Ovary (tissue), 9 donors: ENCODE results near the gene LAX1. TPM values are rescaled to one million over a fixed set of nuclear protein-coding genes. Genes with fewer than 3 reads are reported as not detected.

ENCODE experiments used
- DNase-seq, 5 donors: peaks; one replicate each; pipeline ENCODE4 v3.0.0-alpha.2; 2019 to 2020
- H3K27ac ChIP-seq, 2 donors: fragments of 200-600 bp; one replicate each; pipeline versions ENCODE4 v1.5.1 to v1.8.0; 2019 to 2022
- H3K27me3 ChIP-seq: fragments of 200-600 bp; one replicate; pipeline ENCODE4 v1.8.0; 2022
- H3K36me3 ChIP-seq: fragments of 200-600 bp; sonication (generic); one replicate; pipeline ENCODE4 v1.5.1; 2019
- H3K4me1 ChIP-seq: one replicate; pipeline ENCODE4 v1.8.1; 2013; ENCODE audit warnings: mild to moderate bottlenecking, moderate library complexity; ENCODE audit not compliant: insufficient read depth
- H3K4me3 ChIP-seq: fragments of 200-600 bp; sonication (generic); one replicate; pipeline ENCODE4 v1.5.1; 2017
- H3K9me3 ChIP-seq, 2 donors: fragments of 200-600 bp in 1 of 2; sonication (generic) in 1 of 2; one replicate each; pipeline versions ENCODE4 v1.5.1 to v1.8.1; 2013 to 2019; ENCODE audit warnings: mild to moderate bottlenecking in 1 of 2, moderate library complexity in 1 of 2
- EP300 ChIP-seq: sonication (generic); formaldehyde crosslinking; IDR thresholded peaks from one replicate; pipeline ENCODE4 v1.6.1; 2017; ENCODE audit warnings: antibody characterized with exemption
- POLR2A ChIP-seq: fragments of 450-650 bp; IDR thresholded peaks from one replicate; pipeline ENCODE4 v1.6.1; 2017; ENCODE audit warnings: antibody characterized with exemption, mild to moderate bottlenecking, moderate library complexity
- WGBS, 3 donors: extraction: QIAGEN DNeasy Blood & Tissue Kit in 1 of 3; methylation state at CpG; one replicate each; pipeline versions ENCODE4 v1.1.5 to v1.1.7; 2013 to 2017; 5-methylcytosine and 5-hydroxymethylcytosine counted together
- intact Hi-C, 4 donors: fragments of 100-400 bp; cut with DNase I; formaldehyde crosslinking; loops; one replicate each; pipeline versions ENCODE4 v1.11.0 to v1.15.1; 2022 to 2023
- polyA plus RNA-seq, 2 donors: library from polyadenylated mRNA; stranded (reverse); fragments of 200-250 nt in 1 of 2; fragments of 350-450 nt in 1 of 2; fragmentation: Illumina TruSeq in 1 of 2; extraction: RNeasy Lipid Tissue Mini Kit (QIAGEN cat#74804) in 1 of 2; gene quantifications; one replicate each; pipeline ENCODE4 v1.2.3, GENCODE V29; 2013 to 2014
- small RNA-seq: library from RNA; depleted of rRNA; stranded (forward); fragments of <200 nt; gene quantifications from one replicate; pipeline ENCODE3, GENCODE V24; 2016
- total RNA-seq, 7 donors: library from RNA; depleted of rRNA in 2 of 7; stranded (reverse); fragments of >200 nt in 2 of 7; fragmentation: NEBNext Ultra II Directional in 3 of 7; extraction: Animal tissue kit (Norgen Biotek cat#: 25700) in 3 of 7; gene quantifications; one replicate each; pipeline versions ENCODE4 v1.1.0 to v1.2.4, GENCODE V29; 2016 to 2023
- TF ChIP-seq, protein P1 (sequence below), 3 donors: fragments of 450-650 bp in 2 of 3; fragments of 200-600 bp in 1 of 3; IDR thresholded peaks; one replicate each; pipeline versions ENCODE4 v1.5.1 to v1.8.0; 2016 to 2022; ENCODE audit warnings: antibody characterized with exemption in 3 of 3, mild to moderate bottlenecking in 1 of 3
- donor health status: DM: no; HTN: no; CAD: no; lungs with moderate emphysema.
- donor health status: DM: no; HTN: no; CAD: no.
- donor health status: Bipolar disorder and iron deficiency.
- donor health status: DM: yes; HTN: yes; CAD: no.
- donor health status: DM: no; HTN: no; CAD: no.
- donor health status: DM: yes; HTN: yes; CAD: no.

LAX1 gene
- total and polyA plus RNA-seq, 9 donors = 0.11 to 1.2 (median 0.24) TPM; not detected in 1

- WGBS, 3 donors = 9 to 18% (median 11%) methylated on average over 2 of the region's 2 CpGs
- no peaks in the 10 kb centered on the region for H3K9me3 ChIP-seq
- H3K27ac ChIP-seq = no peak overlapping the region
- DNase-seq = no peak
- peaks cover 11% of the 10 kb centered on the region for H3K4me1 ChIP-seq
- no peaks in the 10 kb centered on the region for H3K27me3 ChIP-seq
- TF ChIP-seq EP300 (no peak), POLR2A (no peak)
- TF ChIP-seq, protein P1, sequence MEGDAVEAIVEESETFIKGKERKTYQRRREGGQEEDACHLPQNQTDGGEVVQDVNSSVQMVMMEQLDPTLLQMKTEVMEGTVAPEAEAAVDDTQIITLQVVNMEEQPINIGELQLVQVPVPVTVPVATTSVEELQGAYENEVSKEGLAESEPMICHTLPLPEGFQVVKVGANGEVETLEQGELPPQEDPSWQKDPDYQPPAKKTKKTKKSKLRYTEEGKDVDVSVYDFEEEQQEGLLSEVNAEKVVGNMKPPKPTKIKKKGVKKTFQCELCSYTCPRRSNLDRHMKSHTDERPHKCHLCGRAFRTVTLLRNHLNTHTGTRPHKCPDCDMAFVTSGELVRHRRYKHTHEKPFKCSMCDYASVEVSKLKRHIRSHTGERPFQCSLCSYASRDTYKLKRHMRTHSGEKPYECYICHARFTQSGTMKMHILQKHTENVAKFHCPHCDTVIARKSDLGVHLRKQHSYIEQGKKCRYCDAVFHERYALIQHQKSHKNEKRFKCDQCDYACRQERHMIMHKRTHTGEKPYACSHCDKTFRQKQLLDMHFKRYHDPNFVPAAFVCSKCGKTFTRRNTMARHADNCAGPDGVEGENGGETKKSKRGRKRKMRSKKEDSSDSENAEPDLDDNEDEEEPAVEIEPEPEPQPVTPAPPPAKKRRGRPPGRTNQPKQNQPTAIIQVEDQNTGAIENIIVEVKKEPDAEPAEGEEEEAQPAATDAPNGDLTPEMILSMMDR (IDR thresholded peaks at IDR 0.05) = no peak
- intact Hi-C loops = no loop called here
- no peak overlapping the region for H3K4me3 ChIP-seq
- H3K36me3 ChIP-seq = no peaks in the 10 kb centered on the region
Measured at GRCh38 chr1:203807196-203807595, 42.2 kb downstream of the LAX1 start.

GRCh38 chr1:203813581-203814341, 48.8 kb downstream of the LAX1 start:
- no peak overlapping the region for H3K27ac ChIP-seq
- intact Hi-C loops = no loop called here
- H3K36me3 ChIP-seq = no peaks in the 10 kb centered on the region
- DNase-seq = no peak
- WGBS, 3 donors = 96 to 98% (median 96%) methylated on average over 2 of the region's 2 CpGs
- H3K9me3 ChIP-seq = no peaks in the 10 kb centered on the region
- TF ChIP-seq EP300 (no peak), POLR2A (no peak)
- TF ChIP-seq, protein P1 (IDR thresholded peaks at IDR 0.05) = no peak
- no peaks in the 10 kb centered on the region for H3K27me3 ChIP-seq
- H3K4me3 ChIP-seq = no peak overlapping the region
- peaks cover 3% of the 10 kb centered on the region for H3K4me1 ChIP-seq

- Histone ChIP-seq H3K9me3 (no peaks in the 10 kb centered on the region), H3K27ac (no peak overlapping the region), H3K4me1 (peaks cover 2% of the 10 kb centered on the region), H3K36me3 (no peaks in the 10 kb centered on the region), H3K4me3 (no peak overlapping the region), H3K27me3 (no peaks in the 10 kb centered on the region)
- no peak for DNase-seq
- intact Hi-C loops = no loop called here
- no peak for TF ChIP-seq EP300
- no peak for TF ChIP-seq POLR2A
- TF ChIP-seq, protein P1 (IDR thresholded peaks at IDR 0.05) = no peak
- 94 to 96% (median 95%) methylated on average over 6 of the region's 6 CpGs for WGBS, 3 donors
Measured at GRCh38 chr1:203818399-203818798, 53.4 kb downstream of the LAX1 start.

- DNase-seq = no peak
- Histone ChIP-seq H3K4me1 (peaks cover 2% of the 10 kb centered on the region), H3K36me3 (no peaks in the 10 kb centered on the region), H3K27ac (no peak overlapping the region), H3K27me3 (no peaks in the 10 kb centered on the region), H3K9me3 (no peaks in the 10 kb centered on the region), H3K4me3 (no peak overlapping the region)
- intact Hi-C loops = no loop called here
- 16 to 44% (median 24%) methylated on average over 1 of the region's 1 CpG for WGBS, 3 donors
- TF ChIP-seq EP300 = no peak
- TF ChIP-seq POLR2A = no peak
- TF ChIP-seq, protein P1 (IDR thresholded peaks at IDR 0.05) = no peak
Measured at GRCh38 chr1:203823306-203823705, 58.3 kb downstream of the LAX1 start.

Small RNAs within 50 kb of the gene (small RNA-seq; reads per million reads assigned to genes)
- gene SNORA77 (299 reads per million, percentile 95 among the genes with 10 or more reads in this experiment), gene ZC3H11A (not detected)

Other genes starting within 250 kb of the LAX1 start
- gene ATP2B4, start 138.4 kb upstream of the LAX1 start, total RNA-seq = 100 to 1,000 TPM in 3 of 7 donors, 10 to 100 TPM in 4; 49.4 to 121 (median 98.8) TPM
- gene ATP2B4, start 138.4 kb upstream of the LAX1 start, polyA plus RNA-seq = 100 to 1,000 TPM in 1 of 2 donors, 10 to 100 TPM in 1; 46.2 to 482 TPM
- gene ZBED6, start 30.4 kb downstream of the LAX1 start, total RNA-seq = 10 to 100 TPM; 19.9 to 39.1 (median 32.7) TPM
- 10 to 100 TPM in 1 of 2 donors, 1 to 10 TPM in 1; 2.6 to 13.0 TPM for gene ZBED6, start 30.4 kb downstream of the LAX1 start, polyA plus RNA-seq
- 100 to 1,000 TPM in 1 of 7 donors, 10 to 100 TPM in 6; 59.2 to 100 (median 63.2) TPM for gene ZC3H11A, start 30.4 kb downstream of the LAX1 start, total RNA-seq
- 10 to 100 TPM; 52.9 to 54.2 TPM for gene ZC3H11A, start 30.4 kb downstream of the LAX1 start, polyA plus RNA-seq
- gene SNRPE, start 96.4 kb downstream of the LAX1 start, total RNA-seq = 100 to 1,000 TPM in 6 of 7 donors, 10 to 100 TPM in 1; 72.5 to 151 (median 127) TPM
- 100 to 1,000 TPM; 148 to 168 TPM for gene SNRPE, start 96.4 kb downstream of the LAX1 start, polyA plus RNA-seq